HEK293 (cell line): ENCODE measurements around the gene EIF4G3.

ENCODE experiments used
- CTCF ChIA-PET: fragments of 350-600 bp; formaldehyde crosslinking; extraction: SDS; loops from one replicate; lab custom pipeline; 2021; ENCODE audit warnings: antibody characterized with exemption; lab: Yijun Ruan, JAX
- POLR2A ChIA-PET: fragments of 300-600 bp; formaldehyde crosslinking; extraction: SDS; loops from one replicate; lab custom pipeline; 2020; ENCODE audit warnings: antibody characterized with exemption, inconsistent platforms; lab: Yijun Ruan, JAX
- H3K27ac ChIP-seq: fragments of 200-500 bp; sonication (Bioruptor generic); 2 replicates; pipeline ENCODE4 v1.5.1; 2014; ENCODE audit warnings: low read depth, low read length, control low read depth, inconsistent platforms; ENCODE audit errors: extremely low read depth
- H3K36me3 ChIP-seq, 2 experiments: fragments of 200-500 bp in 1 of 2; sonication (Bioruptor generic) in 1 of 2; 1 replicate in 1 of 2; 2 replicates in 1 of 2; pipeline ENCODE4 v1.5.1; 2014 to 2017; ENCODE audit warnings: inconsistent platforms in 2 of 2, low read length in 2 of 2; ENCODE audit not compliant: control insufficient read depth in 2 of 2, insufficient read depth in 1 of 2
- H3K4me1 ChIP-seq: fragments of 200-500 bp; sonication (Bioruptor generic); 2 replicates; pipeline ENCODE4 v1.5.1; 2014; ENCODE audit warnings: mild to moderate bottlenecking, low read length, inconsistent platforms; ENCODE audit not compliant: control insufficient read depth, insufficient read depth
- H3K4me3 ChIP-seq: 2 replicates; pipeline ENCODE4 v1.5.1; 2011; ENCODE audit warnings: low read depth, mild to moderate bottlenecking, control low read depth, low read length, moderate library complexity
- H3K9me3 ChIP-seq: fragments of 200-500 bp; sonication (Bioruptor generic); 2 replicates; pipeline ENCODE4 v1.5.1; 2014; ENCODE audit warnings: low read depth, low read length, inconsistent platforms; ENCODE audit not compliant: control insufficient read depth, insufficient read depth
- HOXA7 ChIP-seq: sonication (generic); formaldehyde crosslinking; IDR thresholded peaks from 2 replicates; pipeline ENCODE4 v1.8.1; 2022; ENCODE audit warnings: missing genetic modification reagents, borderline replicate concordance
- HOXC10 ChIP-seq: sonication (generic); formaldehyde crosslinking; IDR thresholded peaks from 2 replicates; pipeline ENCODE4 v1.8.1; 2023; ENCODE audit warnings: mild to moderate bottlenecking, missing genetic modification reagents
- HOXD13 ChIP-seq: sonication (generic); formaldehyde crosslinking; IDR thresholded peaks from 2 replicates; pipeline ENCODE4 v1.8.0; 2022; ENCODE audit warnings: missing genetic modification reagents, borderline replicate concordance
- IKZF3 ChIP-seq: fragments of 450-650 bp; IDR thresholded peaks from 2 replicates; pipeline ENCODE4 v1.5.0; 2018; ENCODE audit warnings: missing biosample characterization, mild to moderate bottlenecking, missing genetic modification characterization, moderate library complexity
- KLF9 ChIP-seq: fragments of 450-650 bp; formaldehyde crosslinking; IDR thresholded peaks from 2 replicates; pipeline ENCODE4 v1.5.1; 2016; ENCODE audit warnings: missing biosample characterization, missing genetic modification characterization, low read depth
- PRDM6 ChIP-seq: fragments of 450-650 bp; formaldehyde crosslinking; IDR thresholded peaks from 2 replicates; pipeline ENCODE4 v1.5.1; 2017; ENCODE audit warnings: missing biosample characterization, missing genetic modification characterization
- TCF7L2 ChIP-seq: IDR thresholded peaks from 2 replicates; pipeline ENCODE4 v1.6.1; 2011; ENCODE audit warnings: low read depth, mild to moderate bottlenecking, inconsistent platforms, low read length, moderate library complexity, borderline replicate concordance
- WT1 ChIP-seq: fragments of 450-650 bp; formaldehyde crosslinking; IDR thresholded peaks from 2 replicates; pipeline ENCODE4 v1.5.1; 2016; ENCODE audit warnings: missing biosample characterization, missing genetic modification characterization
- ZBTB7A ChIP-seq: fragments of 450-650 bp; formaldehyde crosslinking; IDR thresholded peaks from 2 replicates; pipeline ENCODE4 v1.5.1; 2016; ENCODE audit warnings: low read depth, missing biosample characterization, missing genetic modification characterization
- ZNF112 ChIP-seq: fragments of 450-650 bp; formaldehyde crosslinking; IDR thresholded peaks from 2 replicates; pipeline ENCODE4 v1.5.0; 2017; ENCODE audit warnings: missing biosample characterization, missing genetic modification characterization
- ZNF148 ChIP-seq: fragments of 450-650 bp; formaldehyde crosslinking; IDR thresholded peaks from 2 replicates; pipeline ENCODE4 v1.5.0; 2017; ENCODE audit warnings: missing biosample characterization, missing genetic modification characterization, borderline replicate concordance
- ZNF202 ChIP-seq: fragments of 450-650 bp; formaldehyde crosslinking; IDR thresholded peaks from 2 replicates; pipeline ENCODE4 v1.5.1; 2016; ENCODE audit warnings: missing biosample characterization, missing genetic modification characterization, borderline replicate concordance
- ZNF211 ChIP-seq: fragments of 450-650 bp; formaldehyde crosslinking; IDR thresholded peaks from 2 replicates; pipeline ENCODE4 v1.5.1; 2016; ENCODE audit warnings: low read depth, missing biosample characterization, missing genetic modification characterization
- ZNF311 ChIP-seq: fragments of 450-650 bp; formaldehyde crosslinking; IDR thresholded peaks from 2 replicates; pipeline ENCODE4 v1.5.1; 2017; ENCODE audit warnings: missing biosample characterization, missing genetic modification characterization, borderline replicate concordance
- ZNF404 ChIP-seq: fragments of 450-650 bp; formaldehyde crosslinking; IDR thresholded peaks from 2 replicates; pipeline ENCODE4 v1.5.1; 2017; ENCODE audit warnings: missing biosample characterization, missing genetic modification characterization
- ZNF513 ChIP-seq: fragments of 450-650 bp; IDR thresholded peaks from 2 replicates; pipeline ENCODE4 v1.5.1; 2018; ENCODE audit warnings: missing biosample characterization, missing genetic modification characterization
- ZNF660 ChIP-seq: fragments of 450-650 bp; IDR thresholded peaks from 2 replicates; pipeline ENCODE4 v1.5.1; 2018; ENCODE audit warnings: missing biosample characterization, mild to moderate bottlenecking, missing genetic modification characterization
- ZNF677 ChIP-seq: fragments of 450-650 bp; IDR thresholded peaks from 2 replicates; pipeline ENCODE4 v1.5.0; 2018; ENCODE audit warnings: missing biosample characterization, mild to moderate bottlenecking, missing genetic modification characterization, moderate library complexity
- TF ChIP-seq, protein P1 (sequence below): fragments of 450-650 bp; formaldehyde crosslinking; conservative IDR thresholded peaks from 2 replicates; pipeline ENCODE4 v1.5.1; 2016; ENCODE audit warnings: low read depth, missing biosample characterization, missing genetic modification characterization
- TF ChIP-seq, protein P2 (sequence below): fragments of 450-650 bp; formaldehyde crosslinking; IDR thresholded peaks from 2 replicates; pipeline ENCODE4 v1.5.1; 2016; ENCODE audit warnings: missing biosample characterization, missing genetic modification characterization

The EIF4G3 gene

DNA sequence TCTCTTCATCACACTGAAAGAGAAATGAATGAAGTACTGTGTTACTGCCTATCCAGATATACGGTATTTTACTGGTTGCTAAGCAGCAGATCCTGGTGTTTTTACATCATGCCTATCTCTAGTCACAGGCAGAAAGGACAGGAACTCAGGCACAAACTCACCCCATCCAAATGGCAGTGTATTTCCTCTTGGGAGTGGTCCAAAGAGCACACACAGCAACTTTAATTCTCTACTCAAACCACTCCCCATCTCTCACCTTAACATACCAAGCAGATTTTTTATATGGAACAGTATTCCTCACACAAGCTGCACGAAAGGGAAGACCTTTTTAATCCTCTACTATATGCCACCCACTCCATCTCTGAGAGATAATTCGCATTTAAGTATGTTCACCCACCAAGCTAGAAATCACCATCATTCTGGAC lies 27.3 kb downstream of the EIF4G3 start:
- H3K36me3 ChIP-seq = peaks cover 19 to 48% of the 10 kb centered on the region in 2 experiments; a peak in 2 of 3 replicates
- POLR2A ChIA-PET = interaction anchor here (0.9 to 2.1 kb wide), 2 partner anchors 14 to 24 kb away, joined by 5 to 6 read pairs; no protein-coding TSS in a partner anchor
- peaks cover 5% of the 10 kb centered on the region; the same call in 1 of the 2 replicates for H3K4me1 ChIP-seq
- no peak overlapping the region for H3K4me3 ChIP-seq
- no peak overlapping the region for H3K27ac ChIP-seq
- TF ChIP-seq IKZF3 (tag by site-specific recombination) (no peak), ZNF660 (no peak), ZNF513 (no peak), HOXA7 (CRISPR knock-in tag) (no peak), ZNF148 (no peak), HOXD13 (CRISPR knock-in tag) (no peak), KLF9 (tag by site-specific recombination) (no peak), ZNF311 (tag by site-specific recombination) (no peak), PRDM6 (tag by site-specific recombination) (no peak)
- TF ChIP-seq, protein P1, sequence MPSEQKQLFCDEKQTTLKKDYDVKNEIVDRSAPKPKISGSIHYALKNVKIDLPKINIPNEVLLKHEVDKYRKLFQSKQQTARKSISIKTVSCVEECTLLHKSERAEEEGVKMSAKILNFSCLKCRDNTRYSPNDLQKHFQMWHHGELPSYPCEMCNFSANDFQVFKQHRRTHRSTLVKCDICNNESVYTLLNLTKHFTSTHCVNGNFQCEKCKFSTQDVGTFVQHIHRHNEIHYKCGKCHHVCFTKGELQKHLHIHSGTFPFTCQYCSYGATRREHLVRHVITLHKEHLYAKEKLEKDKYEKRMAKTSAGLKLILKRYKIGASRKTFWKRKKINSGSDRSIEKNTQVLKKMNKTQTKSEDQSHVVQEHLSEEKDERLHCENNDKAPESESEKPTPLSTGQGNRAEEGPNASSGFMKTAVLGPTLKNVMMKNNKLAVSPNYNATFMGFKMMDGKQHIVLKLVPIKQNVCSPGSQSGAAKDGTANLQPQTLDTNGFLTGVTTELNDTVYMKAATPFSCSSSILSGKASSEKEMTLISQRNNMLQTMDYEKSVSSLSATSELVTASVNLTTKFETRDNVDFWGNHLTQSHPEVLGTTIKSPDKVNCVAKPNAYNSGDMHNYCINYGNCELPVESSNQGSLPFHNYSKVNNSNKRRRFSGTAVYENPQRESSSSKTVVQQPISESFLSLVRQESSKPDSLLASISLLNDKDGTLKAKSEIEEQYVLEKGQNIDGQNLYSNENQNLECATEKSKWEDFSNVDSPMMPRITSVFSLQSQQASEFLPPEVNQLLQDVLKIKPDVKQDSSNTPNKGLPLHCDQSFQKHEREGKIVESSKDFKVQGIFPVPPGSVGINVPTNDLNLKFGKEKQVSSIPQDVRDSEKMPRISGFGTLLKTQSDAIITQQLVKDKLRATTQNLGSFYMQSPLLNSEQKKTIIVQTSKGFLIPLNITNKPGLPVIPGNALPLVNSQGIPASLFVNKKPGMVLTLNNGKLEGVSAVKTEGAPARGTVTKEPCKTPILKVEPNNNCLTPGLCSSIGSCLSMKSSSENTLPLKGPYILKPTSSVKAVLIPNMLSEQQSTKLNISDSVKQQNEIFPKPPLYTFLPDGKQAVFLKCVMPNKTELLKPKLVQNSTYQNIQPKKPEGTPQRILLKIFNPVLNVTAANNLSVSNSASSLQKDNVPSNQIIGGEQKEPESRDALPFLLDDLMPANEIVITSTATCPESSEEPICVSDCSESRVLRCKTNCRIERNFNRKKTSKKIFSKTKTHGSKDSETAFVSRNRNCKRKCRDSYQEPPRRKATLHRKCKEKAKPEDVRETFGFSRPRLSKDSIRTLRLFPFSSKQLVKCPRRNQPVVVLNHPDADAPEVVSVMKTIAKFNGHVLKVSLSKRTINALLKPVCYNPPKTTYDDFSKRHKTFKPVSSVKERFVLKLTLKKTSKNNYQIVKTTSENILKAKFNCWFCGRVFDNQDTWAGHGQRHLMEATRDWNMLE (tag by site-specific recombination) = no peak
- TF ChIP-seq, protein P2, sequence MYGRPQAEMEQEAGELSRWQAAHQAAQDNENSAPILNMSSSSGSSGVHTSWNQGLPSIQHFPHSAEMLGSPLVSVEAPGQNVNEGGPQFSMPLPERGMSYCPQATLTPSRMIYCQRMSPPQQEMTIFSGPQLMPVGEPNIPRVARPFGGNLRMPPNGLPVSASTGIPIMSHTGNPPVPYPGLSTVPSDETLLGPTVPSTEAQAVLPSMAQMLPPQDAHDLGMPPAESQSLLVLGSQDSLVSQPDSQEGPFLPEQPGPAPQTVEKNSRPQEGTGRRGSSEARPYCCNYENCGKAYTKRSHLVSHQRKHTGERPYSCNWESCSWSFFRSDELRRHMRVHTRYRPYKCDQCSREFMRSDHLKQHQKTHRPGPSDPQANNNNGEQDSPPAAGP = no peak; the same call in 1 of the 2 replicates
- CTCF ChIA-PET = interaction anchor here (0.6 to 1.6 kb wide), 3 partner anchors 45 to 160 kb away, joined by 3 to 5 read pairs (median 4); no protein-coding TSS in a partner anchor
- H3K9me3 ChIP-seq = no peaks in the 10 kb centered on the region

- Histone ChIP-seq H3K9me3 (no peaks in the 10 kb centered on the region), H3K4me3 (no peak overlapping the region)
- no peak for TF ChIP-seq ZNF404 (tag by site-specific recombination)
- no peak for TF ChIP-seq ZNF677 (tag by site-specific recombination)
- no peak for TF ChIP-seq ZNF202 (tag by site-specific recombination)
- TF ChIP-seq ZNF211 (tag by site-specific recombination) = no peak
- TF ChIP-seq WT1 (tag by site-specific recombination) = no peak
- TF ChIP-seq ZBTB7A = no peak
- no peak for TF ChIP-seq HOXC10 (CRISPR knock-in tag)
- TF ChIP-seq ZNF513 = no peak
- TF ChIP-seq ZNF112 (tag by site-specific recombination) = no peak
- no peak for TF ChIP-seq TCF7L2
- TF ChIP-seq, all 188 proteins: peak for 0
- H3K27ac ChIP-seq = no peak overlapping the region
- peaks cover 30 to 40% of the 10 kb centered on the region in 2 experiments; a peak in 2 of 3 replicates for H3K36me3 ChIP-seq
- POLR2A ChIA-PET = no interaction called here
- CTCF ChIA-PET = no interaction called here
- 0 out of 2 replicates have a peak, but pooled peaks cover 3% of the 10 kb centered on the region for H3K4me1 ChIP-seq
These were observed 32.9 kb downstream of the EIF4G3 start for GRCh38 chr1:21143752-21144151.
